HG03064 (cell line): ENCODE results near the gene THSD4.

Source experiments
- ATAC-seq: cut with Tn5 transposase; IDR thresholded peaks from one replicate; pipeline ENCODE4 v1.9.1; 2021; ENCODE audit warnings: low read depth; ENCODE audit not compliant: unreplicated experiment

Gene THSD4

DNA sequence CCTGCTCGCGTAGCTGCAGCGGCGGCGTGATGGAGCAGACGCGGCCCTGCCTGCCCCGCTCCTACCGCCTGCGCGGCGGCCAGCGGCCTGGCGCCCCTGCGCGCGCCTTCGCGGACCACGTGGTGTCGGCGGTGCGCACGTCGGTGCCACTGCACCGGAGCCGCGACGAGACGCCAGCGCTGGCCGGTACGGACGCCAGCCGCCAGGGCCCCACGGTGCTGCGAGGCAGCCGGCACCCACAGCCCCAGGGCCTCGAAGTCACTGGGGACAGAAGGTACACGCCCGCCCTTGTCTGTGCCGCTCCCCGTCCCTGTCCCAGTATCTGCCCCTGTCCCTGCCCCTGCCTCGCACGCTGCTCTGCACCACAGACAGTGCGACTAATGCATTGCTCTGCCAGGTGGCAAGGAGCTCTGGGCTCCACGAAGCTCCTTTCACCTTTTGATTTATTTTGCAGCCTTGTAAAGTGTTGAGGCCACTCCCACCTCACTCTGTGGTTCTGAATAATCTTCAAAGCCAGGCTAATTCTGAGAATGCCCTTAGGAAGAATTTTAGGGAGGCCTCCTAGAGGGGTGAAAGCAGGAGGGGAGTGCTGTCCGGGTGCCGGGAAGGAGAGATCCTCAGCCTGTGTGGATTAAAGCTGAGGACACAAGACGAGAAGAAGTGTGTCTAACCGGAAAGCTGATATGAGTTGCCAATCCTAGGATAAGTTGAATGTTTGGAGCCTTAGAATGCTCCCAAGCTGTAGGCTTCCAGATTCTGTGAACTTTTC, 100.0 kb downstream of the THSD4 start:
- no peak for ATAC-seq

DNA sequence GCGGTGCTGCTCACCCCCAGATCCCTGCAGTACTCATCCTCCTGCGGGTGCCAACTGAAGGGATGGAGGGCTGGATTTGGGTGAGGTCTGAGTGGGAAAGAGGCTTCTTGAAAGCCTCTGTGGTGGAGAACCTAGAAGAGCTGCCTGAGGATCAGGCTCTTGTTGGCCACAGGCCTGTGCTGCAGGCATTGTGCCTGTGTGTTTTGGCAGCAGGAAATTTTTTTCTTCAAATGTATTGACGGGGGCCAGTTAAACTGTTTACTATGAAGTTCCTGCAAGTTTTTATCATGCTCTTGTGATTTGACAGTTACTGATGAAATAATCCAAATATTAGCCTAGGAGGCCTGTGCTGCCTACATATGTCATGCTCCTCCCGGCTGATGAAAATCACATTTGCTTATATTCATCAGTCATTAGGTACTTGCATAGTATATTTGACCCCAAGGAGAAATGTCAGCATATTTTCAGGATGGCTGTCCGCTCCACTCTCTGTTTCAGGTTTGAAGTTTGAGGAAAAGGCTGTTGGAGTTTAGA, 103.1 kb downstream of the THSD4 start:
- no peak for ATAC-seq

DNA sequence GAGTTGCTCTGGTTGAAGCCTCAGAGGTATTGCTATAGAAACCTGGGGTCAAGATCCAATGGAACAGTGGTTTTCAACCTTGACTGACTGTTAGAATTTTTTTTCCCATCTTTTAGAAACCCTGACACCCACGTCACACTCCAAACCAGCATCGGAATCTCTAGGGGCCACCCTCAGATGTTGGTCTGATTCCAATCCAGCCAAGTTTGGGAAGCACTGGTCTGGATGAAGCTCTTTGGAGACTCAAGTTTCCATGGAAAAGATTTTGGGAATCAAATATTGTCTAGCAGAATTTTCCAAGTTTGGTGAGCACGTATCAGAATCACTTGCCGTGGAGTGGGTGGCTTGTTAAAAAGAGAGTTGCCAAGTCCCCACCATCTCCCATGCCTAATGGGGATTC, 103.8 kb downstream of the THSD4 start:
- ATAC-seq = no peak

DNA sequence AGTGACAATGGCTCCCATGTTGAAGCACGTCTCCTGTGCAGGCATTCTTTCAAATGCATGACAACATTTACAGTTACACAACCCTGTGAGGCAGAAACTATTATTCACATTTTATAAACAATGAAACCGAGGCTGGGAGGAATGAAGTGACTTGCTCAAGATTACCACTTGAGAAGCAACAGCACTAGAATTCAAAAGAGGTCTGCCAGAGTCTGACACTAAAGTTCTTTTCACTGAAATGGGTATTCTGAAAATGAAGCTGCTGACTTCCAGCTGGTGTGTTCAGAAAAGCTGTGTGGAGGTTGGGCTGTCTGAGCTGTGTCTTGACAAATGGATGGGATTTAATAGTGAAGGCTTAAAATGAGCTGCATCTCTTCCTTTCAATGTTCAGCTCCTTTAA, 104.4 kb downstream of the THSD4 start:
- ATAC-seq = no peak

DNA sequence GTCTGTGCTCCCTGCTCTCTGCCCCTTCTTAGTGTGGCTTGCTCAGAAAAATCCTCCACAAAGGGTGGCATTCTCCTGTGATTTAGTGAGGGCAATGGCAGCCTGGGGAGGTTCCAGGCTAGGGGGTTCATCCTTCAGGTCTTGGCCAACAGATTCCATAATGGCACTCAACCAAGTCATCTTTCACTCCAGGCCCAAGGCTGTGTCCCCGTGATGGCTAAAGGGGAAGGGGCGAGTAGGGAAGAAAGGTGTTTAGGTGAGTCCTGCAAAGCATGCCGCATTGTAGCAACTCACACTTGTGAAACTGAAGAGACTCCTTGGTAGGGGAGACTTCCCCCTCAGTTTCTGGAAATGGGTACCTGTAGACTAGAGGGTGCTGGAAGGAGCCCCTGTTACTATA, 105.6 kb downstream of the THSD4 start:
- no peak for ATAC-seq

DNA sequence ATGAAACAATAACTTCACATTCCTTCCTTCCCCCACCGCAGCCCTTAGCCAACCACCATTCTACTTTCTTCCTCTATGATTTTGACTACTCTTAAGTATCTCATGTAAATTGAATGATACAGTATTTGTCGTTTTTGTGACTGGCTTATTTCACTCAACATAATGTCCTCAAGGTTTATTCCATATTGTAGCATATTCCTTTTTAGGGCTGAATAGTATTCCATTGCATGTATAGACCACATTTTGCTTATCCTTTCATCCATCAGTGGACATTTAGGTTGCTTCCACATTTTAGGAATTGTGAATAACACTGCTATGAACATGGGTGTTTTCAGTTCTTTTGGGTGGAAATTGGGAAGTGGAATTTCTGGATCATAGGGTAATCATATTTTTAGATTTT, 106.1 kb downstream of the THSD4 start:
- no peak for ATAC-seq

DNA sequence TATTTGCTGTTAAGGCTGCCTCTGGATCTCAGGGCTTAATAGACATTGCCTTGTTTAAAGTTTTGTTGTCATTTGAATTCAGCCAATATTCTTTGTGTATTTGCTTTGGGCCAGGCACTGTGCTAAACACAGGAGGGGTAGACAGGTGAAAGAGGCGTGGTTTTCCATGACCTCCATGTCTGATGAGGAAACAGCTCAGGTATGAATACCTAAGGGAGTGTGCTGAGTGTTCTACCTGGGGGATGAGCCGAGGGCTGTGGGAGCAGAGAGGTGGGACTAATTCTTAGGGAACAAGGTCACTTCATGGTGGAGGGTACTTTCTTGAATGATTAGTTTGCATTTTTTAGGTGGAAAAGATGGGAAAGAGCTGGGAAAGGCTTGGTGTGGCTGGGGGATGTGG, 108.2 kb downstream of the THSD4 start:
- ATAC-seq = no peak

DNA sequence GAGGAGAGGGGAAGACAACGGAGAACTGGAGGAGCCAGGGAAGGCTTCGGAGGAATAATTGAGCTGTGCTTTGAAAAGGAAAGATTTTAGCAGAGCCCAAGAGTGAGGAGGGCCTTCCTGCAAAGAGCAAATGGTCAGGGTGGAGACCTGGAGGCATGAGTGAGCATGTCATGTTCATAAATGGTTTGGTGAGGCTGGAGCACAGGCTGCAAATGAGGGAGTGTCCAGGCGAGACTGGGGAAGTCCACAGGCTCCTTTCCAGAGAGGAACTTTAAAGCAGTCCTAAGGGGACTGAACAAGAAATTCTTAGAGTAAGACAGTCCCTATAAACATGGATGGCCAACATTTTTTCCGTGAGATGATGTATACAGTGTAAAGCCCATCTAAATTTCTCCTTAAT, 108.8 kb downstream of the THSD4 start:
- no peak for ATAC-seq

DNA sequence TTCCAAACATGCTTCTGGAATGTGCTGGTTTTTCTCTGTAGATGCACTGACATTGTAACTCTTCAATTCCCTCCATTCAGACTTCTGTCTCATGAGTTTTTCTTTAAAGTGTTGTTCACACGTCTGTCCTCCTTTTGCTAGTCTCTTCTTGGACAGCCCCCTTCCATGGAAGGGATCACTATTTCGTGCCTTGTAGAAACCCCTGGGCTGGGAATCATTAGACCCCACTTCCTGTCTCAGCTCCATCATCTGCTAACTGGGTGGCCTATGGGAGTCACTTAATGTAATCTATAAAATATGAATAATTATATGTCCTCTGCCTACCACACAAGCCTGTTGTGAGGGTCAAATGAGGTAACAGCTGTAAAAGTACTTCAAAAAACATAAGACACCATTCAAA, 110.6 kb downstream of the THSD4 start:
- no peak for ATAC-seq

DNA sequence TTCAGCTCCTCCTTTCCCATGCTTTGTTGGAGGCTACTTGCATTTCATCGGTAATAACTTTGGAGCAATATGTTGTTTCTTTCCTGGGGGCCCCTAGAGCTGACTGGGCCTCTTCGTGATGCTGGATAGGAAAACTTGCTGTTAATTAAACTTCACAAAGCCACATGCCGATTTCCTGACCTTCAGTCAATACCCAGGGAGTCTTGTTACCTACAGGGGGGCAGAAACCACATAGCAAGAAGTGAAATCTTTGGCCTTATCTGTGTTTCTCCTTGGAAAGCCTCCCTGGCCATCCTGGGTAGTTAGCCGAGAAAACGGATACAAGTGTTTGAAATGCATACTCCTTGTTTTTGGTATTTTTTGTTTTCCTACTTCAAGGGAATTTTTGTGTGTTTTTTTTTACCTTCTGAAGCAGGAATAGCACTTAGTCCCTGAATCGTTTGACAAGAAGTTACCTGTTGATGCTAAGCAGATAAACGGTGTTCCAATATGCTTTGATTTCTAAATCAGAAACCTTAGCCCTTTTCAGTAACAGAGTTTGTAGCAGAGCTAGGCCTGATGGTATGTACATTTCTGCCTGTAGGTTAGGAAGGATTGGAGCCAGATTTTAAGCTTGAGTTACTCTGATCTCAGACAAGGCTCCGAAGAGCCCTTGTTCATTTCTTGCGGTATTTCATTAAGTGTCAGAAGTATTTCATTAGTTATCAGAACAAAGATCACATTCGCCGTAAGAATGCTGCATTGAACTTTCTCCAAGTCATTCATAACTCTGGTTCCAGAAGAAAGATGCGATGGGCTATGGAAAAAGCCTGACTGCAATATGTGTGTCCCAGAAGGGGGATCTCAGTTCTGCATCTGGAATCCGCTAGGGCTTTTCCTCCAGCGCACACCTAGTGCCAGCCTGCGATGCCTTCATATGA, 111.5 kb downstream of the THSD4 start:
- no peak for ATAC-seq

DNA sequence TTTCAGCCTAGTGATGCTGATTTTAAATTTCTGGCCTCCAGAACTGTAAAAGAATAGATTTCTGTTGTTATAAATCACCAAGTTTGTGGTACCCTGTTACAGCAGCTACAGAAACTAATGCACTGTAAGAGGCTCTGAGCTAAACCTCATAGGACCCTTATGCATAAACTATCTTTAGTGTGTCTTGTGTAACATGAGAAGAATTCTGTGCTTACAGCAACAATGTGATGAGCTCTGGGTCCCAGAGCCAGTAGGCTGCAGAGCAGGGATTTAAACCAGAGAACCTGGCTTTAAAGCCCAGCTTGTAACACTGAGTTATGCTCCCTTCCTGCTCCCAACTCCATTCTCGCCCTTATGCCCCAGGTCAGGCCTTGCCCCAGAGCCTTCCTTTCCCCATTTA, 113.1 kb downstream of the THSD4 start:
- ATAC-seq = no peak

DNA sequence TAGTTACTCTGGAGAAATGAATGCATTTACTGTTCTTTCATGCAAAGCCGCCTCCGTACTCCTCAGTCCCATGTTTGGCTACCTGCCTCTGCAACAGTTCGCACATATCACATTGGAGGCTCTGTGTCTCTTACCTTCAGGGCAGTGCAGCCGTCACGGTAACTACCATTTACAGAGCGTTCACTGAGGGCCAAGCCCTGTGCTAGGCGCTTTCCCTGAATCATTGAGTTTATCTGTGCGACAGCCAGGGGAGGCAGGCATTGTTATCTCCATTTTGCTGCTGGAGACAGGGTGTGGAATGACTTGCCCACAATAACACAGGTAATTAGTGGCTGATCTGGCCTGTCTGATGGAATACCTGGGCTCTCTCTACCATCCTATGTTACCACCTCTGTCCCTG, 115.0 kb downstream of the THSD4 start:
- no peak for ATAC-seq

DNA sequence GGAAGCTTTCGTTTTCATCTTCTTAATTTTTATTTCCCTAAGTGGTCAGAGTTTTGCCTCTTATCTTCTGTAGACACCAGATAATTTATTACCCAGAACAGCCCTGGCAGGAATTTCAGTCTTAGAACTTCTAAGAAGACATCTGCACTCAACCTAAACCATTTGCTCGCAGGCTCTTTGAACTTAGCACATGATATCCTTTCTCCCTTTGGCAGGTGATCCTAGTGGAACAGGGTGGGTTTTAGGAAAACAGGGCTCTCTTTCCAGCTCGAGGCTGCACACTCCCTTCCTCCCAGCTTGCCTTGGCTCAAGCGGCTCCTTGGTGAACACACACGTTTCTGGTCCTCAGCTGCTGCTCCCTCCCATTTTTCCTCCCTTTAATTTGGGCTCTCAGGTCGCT, 116.5 kb downstream of the THSD4 start:
- ATAC-seq = no peak

DNA sequence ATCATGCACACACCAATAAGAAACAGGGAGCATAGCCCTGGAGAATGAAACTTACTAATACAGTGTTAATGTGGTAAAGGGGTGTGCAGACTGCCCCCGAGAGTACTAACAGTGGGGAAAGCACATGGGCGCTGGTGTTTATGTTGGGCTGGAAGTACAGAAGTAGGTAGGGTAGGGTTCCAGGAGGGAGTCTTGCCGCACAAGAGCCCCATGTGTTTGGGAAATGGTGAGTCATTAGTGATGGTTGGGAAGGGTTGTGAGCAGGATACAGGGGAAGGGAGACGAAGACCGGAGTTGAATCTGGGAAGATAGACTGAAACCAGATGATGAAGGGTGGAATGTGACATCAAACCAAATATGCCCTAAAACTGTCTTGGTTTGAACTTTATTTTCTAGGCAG, 117.1 kb downstream of the THSD4 start:
- ATAC-seq = no peak

DNA sequence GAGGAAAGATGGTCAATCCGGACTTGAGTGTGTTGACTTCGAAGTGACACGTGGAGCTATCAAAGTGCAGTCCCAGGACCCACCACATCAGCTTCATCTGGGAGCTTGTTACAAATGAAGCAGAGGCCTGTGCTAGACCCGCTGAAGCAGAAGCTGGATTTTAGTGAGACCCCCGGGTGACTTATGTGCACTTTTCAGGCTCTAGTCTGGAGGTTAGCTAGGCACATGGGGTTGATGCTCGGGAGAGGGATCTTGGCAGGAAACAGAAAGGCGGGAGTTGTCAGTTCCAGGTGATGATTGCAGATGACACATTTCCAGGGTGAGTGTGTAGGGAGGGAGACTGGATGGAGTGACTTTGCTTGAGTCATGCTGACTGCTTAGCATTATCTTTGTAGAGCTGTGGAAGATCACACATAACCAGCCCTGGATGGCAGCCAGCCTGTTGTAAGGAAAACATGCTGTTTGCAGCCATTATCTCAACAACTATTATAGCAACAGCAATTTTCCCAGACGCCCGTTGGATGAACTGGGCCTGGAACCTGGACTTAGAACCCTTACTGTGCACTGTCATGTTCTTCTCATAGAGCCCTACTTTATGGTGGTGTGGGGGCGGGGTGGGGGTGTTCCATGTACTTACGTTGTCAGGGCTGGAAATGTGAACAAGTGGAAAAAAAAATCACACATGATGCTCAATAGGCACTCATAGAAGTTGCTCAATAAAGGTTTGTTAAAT, 122.4 kb downstream of the THSD4 start:
- no peak for ATAC-seq

DNA sequence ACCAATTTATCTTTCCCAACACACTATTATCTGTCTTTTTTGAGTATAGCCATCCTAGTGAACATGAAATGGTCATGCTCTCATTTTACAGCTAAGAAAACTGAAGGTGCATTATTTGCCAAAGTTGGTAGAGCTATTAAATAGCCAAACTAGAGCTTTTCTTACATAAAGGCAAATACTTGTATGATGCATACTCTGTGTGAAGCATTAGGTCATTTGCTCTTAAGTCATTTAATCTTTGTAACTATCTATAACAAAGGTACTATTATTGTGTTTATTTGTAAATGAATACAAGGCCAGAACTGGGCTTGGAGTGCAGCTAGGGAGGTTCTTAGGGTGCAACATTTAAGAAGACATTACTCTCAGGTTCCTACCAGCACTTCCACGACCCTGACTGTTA, 123.7 kb downstream of the THSD4 start:
- no peak for ATAC-seq

DNA sequence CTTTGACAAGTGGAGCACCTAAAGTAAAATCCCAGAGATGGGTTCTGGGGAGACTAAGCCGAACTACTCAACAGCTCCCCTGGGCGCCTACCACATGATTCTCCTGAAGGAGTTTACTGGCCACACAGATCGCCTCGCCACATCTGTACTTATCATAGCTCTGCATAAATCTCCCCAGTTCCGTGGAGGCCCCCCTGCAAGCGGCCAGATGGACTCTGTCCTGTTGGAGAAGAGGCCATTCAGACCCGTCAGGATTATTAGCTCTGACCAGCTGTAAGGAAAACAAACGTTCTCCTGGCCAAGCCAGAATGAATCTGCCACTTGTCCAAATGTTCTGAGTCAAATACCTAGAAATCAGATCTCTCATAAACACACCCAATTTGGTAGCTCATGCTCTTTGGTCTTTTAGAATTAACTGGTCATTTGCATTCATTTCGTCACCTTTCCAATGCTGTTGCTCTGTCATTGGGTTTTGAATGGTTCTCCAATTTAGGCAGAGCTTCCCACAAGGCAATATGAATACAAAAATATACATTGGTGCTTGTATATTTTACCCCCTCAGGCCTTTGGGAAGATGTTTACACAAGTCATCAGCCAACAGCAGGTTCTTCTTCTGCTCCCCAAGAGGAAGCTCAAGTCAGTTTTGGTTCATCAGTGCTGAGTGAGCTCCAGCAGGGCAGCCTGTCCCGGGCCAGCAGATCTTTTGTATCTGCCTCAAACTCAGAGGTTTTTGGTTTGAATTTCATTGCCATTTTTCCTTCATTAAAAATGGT, 124.5 kb downstream of the THSD4 start:
- no peak for ATAC-seq

DNA sequence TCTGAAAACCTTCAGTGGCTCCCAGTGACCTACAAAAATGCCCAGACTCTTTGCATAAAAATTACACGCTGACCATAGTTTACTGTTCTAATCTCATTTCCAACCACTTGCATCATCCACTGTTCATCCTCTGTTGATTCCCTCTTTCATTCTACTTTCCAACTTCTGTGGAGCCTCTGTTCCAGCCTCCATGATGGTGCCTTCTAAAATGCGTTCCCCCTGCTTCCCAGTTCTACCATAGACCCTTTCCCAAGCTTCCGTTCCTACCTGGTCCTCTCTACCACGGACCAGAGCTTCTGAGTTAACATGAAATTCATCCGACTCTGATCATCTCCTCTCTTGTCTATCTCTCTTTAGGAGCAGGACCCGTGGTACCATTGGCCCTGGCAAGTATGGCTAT, 127.0 kb downstream of the THSD4 start:
- no peak for ATAC-seq

DNA sequence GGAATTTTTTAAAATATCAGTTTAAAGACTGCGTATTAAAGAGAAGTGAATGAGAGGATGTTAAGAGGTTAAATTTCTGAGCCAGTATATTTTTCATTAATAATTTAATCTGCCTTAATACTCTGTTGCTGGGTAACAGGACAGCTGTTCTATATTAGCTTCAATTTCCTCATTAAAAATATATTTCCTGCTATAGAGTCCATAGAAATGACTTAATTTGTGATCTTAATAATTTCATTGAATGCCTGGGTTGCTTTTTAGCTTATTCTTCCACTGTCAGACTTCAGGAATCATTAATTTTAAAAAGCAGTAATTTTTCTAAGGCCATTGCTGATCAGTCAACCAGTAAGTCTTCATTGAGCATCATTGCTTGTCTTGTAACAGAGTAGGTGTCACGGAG, 129.0 kb downstream of the THSD4 start:
- no peak for ATAC-seq

DNA sequence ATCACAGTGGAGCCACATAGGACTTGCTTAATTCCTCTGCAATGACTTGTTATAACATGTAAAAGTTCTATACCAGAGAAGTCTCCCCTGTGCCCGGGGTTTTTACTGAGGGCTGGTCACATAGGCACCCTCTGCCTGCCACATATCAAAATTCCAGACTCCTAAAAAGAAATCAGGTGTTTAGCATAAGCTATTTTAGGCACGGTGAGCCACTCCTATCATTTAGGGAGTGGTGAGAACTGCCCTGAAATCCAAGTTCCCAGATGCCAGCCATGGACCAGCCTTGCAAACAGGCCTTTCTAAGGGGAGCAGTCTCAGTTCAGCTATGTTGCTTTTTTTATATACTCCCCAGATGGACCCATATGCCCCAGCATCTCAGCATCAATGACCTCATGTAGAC, 130.3 kb downstream of the THSD4 start:
- no peak for ATAC-seq
